Stimulated activated CD4-positive, alpha-beta T cell treated with anti-CD3 and anti-CD28 coated beads, Interleukin-2, amount 100 ng/mL, for 4 hours (primary cell): ENCODE measurements around the gene TAMM41.
"Not testable (repeated sequence)": the region's sequence is repeated elsewhere in the genome, so short reads cannot be mapped to it uniquely, and the experiment has no call there.

ENCODE experiments used
- DNase-seq: peaks from one replicate; pipeline ENCODE4 v3.0.0-alpha.2; 2020; ENCODE audit warnings: low read depth

Gene TAMM41

DNA sequence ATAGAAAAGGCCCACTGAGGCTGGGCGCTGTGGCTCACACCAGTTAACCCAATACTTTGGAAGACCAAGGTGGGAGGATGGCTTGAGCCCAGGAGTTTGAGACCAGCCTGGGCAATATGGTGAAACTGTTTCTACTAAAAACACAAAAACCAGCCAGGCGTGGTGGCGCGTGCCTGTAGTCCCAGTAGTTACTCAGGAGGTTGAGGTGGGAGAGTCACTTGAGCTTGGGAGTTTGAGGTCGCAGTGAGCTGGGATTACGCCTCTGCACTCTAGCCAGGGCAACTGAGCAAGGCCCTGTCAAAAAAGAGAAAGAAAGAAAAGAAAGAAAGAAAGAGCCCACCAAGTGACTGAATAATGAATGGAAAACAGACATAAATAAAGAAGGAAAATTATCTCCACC lies 32.0 kb downstream of the TAMM41 start:
- DNase-seq = no peak

GRCh38 chr3:11810276-11810675 lies 36.4 kb downstream of the TAMM41 start:
- no peak for DNase-seq

DNA sequence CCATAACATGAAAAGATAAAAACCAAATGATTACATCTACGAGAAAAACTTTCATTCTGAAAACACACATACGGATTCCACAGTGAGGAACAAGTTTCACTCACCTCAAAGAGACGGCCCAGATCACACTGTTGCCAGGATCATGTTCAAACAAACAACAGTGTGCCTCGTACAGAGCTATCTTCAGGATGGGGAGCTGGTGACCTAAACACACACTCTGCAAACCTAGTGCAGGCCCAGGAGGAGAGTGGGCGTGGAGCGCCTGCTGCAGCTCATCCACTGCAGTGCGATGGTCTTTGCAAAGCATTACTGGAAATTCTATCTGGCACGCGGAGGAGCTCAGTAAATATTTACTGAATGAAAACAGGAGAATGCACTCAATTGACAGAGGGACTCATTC lies 38.5 kb downstream of the TAMM41 start:
- DNase-seq = no peak

DNA sequence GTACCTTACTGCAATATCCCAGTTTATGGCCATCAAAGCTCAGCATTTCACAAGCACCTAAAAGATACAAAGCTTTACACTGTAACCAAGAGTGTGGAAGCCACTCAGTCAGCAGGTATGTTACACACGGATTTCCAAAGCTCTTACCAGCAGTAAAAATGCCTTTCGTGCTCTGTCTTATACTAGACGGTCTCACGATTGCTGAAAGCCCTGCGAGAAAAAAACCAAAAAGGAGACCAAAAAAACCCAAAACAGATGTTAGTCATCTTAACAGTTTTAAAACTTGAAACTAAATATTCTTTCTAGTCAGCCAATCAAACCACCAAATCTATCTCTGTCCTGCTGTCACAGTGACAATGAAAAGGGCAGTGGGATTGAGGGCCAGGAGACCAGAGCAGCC lies 39.0 kb downstream of the TAMM41 start:
- no peak for DNase-seq

DNA sequence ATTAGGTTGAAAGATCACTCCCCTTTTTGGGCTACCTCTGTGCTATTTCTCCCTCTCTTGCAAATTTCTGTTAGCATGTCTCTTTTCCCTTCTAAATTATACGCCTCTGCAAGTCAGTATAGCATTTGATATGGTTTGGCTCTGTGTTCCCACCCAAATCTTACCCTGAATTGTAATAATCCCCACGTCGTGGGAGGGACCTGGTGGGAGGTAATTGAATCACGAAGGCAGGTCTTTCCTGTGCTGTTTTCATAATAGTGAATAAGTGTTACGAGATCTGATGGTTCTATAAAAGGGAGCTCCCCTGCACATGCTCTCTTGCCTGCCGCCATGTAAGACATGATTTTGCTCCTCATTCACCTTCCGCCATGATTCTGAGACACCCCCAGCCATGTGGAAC lies 41.0 kb downstream of the TAMM41 start:
- no peak for DNase-seq

- peak; percentile 13 for DNase-seq
Measured at GRCh38 chr3:11803977-11804892, 42.5 kb downstream of the TAMM41 start.

DNA sequence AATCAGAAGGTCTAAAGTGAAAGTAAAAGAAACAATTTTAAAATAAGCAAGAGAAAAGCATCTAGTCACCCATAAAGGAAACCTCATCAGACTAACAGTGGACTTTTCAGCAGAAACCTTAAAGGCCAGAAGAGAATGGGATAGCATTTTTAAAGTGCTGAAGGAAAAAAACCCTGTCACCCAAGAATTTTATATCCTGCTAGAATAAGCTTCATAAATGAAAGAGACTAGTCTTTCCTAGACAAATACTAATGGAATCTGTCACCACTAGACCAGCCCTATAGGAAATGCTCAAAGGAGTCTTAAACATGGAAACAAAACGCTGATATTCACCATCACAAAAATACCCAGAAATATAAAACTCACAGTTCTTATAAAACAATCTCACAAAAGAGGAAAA lies 46.9 kb downstream of the TAMM41 start:
- no peak for DNase-seq

DNA sequence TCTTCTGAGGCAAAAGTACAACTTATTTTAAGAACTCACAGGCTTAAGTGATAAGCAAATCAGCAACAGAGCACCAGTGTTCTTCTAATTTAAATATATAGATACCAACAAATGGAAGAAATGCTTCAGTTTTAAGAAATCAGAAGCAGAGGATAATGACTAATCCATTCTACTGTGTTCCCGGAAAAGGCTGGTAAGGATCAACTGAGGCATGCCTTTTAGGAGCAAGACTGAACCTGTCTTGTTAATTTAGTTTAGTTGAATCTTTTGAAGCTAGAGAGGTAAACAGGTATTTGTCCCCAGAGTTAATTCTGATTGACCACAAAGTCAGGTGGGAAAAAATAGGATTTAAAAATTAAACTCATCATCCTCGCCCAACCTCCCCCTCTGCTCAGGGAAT lies 51.8 kb downstream of the TAMM41 start:
- no peak for DNase-seq

DNA sequence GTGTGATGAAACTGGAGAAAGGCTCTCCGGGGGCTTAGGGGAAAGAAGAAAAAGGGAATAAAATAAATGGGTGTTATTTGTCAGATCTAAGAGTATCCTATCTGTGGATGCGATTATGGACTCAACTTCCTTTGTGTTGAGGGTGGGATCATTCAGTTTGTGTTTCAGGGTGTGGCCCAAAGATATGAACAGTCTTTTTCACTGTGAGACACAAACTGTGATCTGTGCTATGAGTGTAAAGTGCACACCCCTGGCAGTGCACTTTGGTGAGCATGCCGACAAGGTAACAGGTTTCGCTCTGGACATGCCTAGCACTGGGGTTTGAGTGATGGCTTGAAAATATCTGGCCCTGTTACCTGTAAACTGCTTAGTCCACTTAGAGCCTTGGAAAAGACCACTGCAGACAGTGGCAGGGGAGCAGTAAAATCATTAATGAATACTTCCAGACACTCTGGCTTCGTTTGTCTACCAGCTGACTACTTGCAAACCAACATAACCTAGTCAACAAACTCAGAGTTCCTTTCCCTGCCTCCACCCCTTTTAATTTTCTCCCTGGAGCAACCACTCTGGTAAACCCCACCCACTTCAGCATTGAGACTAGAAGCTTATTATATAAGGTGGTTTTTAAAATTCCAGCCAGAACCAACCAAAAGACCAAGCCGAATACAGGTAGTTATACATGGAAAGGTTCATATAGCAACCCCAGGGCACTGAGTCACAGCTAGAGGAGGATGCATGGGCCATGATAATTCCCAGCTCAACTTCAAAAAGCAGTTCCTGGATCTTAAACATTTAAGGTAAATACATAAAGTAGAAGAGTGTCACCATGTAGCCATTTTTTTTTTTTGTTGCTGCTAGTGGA lies 55.1 kb downstream of the TAMM41 start:
- no peak for DNase-seq

GRCh38 chr3:11789412-11789811 lies 57.3 kb downstream of the TAMM41 start:
- no peak for DNase-seq

DNA sequence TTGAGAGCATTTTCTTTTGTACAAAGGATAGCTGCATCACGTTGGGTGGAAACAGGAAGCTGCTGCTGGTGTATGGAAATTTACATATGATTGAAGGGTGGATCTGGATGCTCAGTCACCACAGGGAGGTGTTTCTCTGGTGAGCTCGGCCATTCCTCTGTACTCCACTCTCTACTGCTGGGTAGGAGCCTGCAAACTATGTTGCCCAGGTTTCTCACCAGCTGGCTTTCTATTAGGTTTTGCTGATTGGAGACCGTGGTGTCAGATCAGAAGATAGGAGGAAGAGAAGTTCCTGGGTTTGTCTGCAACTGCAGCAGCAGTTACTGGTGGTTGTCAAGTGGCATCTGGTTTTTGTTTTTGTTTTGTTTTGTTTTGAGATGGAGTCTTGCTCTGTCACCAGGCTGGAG lies 61.7 kb downstream of the TAMM41 start:
- DNase-seq = no peak

GRCh38 chr3:11780341-11780740 lies 66.3 kb downstream of the TAMM41 start:
- no peak for DNase-seq

DNA sequence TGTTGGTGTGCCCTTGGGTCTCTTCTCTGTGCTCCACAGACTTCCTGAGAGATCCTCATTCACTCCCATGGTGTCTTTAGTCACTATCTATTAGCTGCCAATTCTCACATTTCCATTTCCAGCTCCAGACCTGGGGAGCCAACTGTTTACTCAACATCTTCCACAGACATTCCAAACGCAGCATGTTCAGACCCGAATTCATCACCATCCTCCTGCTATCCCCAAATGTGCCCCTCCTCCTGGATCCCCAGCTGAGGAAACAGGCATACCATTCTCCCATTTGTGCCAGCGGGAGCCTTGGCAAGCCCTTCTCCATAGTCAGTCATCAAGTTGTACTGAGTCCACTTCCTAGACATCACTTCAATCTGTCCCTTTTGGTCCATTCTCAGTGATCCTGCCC lies 67.1 kb downstream of the TAMM41 start:
- DNase-seq = no peak

GRCh38 chr3:11778248-11778647 lies 68.4 kb downstream of the TAMM41 start:
- no peak for DNase-seq

GRCh38 chr3:11776346-11776745 lies 70.3 kb downstream of the TAMM41 start:
- DNase-seq = no peak

GRCh38 chr3:11775493-11775892 lies 71.2 kb downstream of the TAMM41 start:
- no peak for DNase-seq

- no peak for DNase-seq
Measured at GRCh38 chr3:11774296-11774877, 72.3 kb downstream of the TAMM41 start.

- not testable (repeated sequence) for DNase-seq
Measured at GRCh38 chr3:11771931-11772330, 74.8 kb downstream of the TAMM41 start.

DNA sequence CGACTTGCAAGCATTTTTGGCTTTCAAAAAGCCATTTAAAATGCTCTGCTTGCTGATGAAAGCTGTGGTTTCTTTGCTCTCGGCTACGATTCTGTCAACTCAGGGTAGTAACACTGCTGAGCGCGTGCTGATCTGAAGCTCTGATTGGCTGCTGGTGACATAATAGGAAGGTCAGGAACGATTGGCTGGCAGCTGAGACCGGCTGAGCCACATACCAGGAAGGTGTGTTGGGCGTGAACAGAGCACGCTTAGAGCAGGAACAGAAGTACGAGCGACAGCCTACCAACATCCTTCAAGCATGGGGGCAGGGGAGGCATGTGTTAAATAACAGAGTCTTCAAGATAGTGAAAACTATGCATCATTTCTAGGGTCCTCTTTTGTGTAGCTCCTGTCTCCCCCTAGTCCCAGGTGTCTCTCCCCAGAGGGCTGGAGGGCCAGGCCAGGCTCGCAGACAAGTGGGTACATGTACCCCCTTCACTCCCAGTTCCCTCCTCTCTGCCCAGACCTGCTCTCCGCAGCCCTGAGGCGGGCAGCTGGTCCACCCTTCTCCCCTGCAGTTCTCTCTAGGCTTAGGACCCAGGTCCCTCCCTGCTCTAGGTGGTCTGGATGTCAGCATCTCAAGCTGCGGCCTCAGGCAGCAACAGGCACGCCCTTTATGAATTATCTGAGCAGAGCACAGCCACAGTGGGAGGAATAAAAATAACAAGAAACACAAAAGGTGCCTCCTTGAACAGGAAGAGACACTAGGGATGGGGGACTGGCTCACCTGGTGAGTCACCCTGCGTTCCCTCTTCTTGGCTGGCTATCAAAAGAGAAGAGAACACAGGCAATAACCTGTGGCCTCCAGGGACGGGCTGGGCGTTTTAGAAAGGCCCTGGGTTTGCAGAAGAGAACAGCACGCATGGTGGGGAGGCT lies 76.0 kb downstream of the TAMM41 start:
- peak; percentile 58 for DNase-seq

DNA sequence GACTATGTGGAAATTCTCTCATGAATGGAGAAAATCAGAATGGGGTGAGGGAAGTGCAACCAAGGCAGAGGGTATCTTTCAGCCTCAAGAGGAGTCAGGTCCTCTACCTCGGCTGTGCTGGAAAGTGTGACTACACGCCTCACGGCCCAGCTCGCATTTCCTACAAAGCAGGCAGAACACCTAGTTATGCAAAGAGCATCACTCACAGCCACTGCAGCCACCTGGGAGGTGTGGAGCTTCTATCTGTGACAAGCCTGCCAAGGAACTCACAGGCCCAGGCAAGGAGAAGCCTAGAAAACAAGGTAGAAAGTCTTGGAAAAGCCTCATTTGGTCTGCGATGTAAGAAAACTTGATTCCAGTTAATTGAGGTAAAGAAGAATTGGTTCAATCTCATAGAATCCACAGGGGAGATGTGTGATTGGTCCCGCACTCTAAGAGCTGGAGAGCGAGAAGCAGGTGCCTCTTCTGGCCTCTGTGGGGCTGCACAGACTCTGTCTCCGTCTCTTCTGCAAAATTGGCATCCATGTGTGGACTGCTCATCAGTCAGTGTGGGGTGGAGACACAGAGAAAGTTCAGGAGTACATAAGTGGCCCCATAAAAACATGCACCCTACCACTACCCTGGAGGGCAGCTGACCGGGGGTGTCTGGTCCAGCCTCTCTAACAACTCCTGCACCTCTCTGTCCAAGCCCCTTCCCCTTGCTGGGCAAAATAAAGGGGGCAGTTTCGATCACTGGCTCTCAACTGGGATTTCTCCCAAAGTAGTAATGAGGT lies 76.8 kb downstream of the TAMM41 start:
- no peak for DNase-seq

DNA sequence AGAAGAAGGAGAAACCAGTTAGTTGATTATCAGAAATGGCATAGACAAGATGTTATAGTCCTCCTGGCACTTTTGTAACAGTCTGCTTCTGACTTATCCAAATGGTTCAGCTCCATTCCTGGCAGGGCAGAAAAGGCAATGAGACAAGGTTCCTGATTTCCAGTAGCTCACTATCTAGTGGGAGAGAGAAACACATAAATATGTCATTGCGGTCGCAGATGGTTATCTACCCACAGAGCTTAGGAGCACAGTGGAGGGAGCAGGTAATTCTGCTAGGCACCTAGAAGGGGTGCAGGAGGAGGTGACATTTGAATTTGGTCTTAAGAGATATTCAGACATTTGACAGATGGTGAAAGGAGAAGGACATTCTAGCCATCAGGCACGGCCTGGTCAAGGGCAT lies 78.1 kb downstream of the TAMM41 start:
- DNase-seq = no peak
